Daoy (cell line): Measurements from ENCODE around the gene RAP1GAP2. TPM values are rescaled to one million over a fixed set of nuclear protein-coding genes. Genes with fewer than 3 reads are reported as not detected.

Source experiments
- DNase-seq: peaks from one replicate; pipeline ENCODE4 v3.0.0-alpha.2; 2015; ENCODE audit warnings: low read depth
- total RNA-seq: library from RNA; depleted of rRNA; stranded (reverse); fragments of >200 nt; shearing (Covaris generic); gene quantifications from 2 replicates; pipeline ENCODE4 v1.2.3, GENCODE V29; 2014

Gene RAP1GAP2
- total RNA-seq, 1 experiment from 2014 or later: 7.7 TPM

DNA sequence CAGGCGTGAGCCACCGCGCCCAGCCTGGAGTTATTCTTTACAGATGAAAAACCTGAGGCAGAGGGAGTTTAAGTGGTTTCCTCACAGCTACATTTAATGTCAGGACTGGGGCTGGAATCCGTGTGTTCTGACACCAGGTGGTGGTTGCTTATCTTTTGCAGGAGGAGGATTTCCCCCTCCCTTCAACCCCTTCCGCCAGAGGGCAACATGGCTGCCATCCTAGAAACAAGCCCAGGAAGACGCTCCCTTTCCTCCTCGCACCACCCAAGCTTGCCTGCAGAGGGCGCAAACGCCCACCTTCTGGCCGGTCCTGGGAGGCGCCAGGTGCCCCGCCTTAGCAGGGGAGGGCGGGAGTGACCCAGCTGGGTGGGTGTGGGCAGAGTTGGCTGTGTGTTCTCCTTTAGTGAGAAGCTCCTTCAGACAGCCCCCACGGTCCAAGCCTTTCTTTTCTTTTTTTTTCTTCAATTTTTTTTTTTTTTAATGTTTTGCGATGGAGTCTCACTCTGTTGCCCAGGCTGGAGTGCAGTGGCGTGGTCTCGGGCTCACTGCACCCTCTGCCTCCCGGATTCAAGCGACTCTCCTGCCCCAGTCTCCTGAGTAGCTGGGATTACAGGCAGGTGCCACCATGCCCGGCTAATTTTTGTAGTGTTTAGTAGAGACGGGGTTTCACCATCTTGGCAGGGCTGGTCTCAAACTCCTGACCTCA lies 9.9 kb upstream of the RAP1GAP2 start:
- peak; percentile 96 for DNase-seq

DNA sequence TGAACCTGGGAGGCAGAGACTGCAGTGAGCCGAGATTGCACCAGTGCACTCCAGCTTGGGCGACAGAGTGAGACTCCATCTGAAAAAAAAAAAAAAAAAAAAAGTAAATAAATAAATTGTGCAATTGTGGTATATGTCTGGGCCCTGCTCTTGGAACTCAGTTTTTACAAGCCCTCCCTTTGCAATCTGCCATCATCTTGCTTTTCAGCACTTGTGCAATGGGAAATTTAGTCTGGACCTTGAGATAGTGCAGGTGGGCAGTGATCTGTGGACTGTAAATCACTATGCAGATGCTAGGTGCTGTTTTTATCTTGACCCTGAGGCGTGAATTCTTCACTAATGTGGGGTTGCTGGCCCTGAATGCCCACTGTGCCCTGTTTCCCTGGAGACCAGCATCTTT lies 6.5 kb upstream of the RAP1GAP2 start:
- no peak for DNase-seq

DNA sequence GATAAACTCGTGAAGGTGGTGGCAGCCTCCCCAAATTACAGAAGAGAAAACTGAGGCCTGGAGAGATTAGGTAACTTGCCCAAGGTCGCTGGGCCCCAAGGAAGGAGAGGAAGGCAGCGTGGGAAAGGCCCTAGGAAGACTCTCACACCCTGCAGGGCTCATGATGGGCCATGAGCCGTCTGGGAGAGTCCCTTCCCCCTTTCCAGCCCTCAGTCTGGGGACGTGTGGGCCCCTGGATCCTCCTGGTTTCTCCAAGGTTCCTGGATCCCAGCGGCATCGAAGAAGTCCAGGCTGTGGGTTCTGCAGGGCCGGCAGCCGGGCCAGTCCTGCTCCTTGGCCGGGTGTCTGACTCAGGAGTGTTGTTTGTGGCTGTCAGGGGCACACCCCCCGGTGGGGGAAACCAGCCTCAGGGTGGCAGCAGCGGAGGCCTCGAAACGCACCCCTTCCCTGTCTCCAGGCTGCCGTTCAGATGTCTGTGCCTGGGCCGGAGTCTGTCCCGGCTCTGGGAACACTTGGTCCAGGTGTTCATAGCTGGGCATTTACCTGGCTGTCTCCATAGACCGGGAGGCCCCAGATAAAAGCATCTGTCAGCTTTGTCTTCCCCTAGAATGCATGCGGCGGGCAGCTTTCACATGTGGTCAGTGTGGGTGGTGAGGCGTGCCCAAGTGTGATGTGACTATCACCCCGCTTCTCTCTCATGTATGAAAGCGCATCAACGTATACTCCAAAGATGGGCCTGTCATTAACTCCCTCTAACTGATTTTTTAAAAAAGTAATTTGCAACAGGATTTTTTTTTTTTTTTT lies 3.7 kb upstream of the RAP1GAP2 start:
- no peak for DNase-seq

DNA sequence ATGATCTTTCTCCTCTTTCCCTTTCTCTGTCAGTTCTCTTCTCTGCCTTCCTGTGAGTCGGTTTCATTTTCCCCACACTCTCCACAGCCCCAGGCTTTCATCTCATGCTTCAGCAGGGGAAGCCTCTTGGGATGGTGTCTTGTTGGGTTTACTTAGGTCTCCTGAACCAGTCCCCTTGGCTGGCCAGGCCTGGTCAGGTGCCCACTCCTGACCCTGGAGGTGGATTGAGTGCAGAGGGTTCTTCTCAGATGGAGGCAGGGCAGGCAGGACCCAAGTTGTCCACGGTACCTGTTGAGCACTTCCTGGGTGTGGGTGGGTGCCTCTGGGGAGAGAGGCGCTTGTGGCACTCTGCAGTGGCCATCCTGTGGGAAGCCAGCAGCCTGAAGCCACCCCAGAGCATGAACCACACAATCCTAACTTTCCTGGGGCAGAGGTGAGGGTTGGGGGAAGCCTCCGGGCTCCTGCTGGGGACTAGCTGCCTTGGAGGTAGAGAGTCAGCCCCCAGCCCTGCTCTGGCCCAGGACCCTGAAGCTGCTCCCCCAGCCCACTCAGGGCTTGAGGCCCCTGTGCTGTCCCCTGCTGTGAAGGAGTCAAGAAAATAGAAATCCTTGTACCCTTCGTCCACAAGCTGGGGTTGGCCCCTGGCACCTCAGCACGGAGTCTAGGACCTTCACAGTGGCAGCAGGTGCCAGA lies 2.0 kb upstream of the RAP1GAP2 start:
- no peak for DNase-seq

DNA sequence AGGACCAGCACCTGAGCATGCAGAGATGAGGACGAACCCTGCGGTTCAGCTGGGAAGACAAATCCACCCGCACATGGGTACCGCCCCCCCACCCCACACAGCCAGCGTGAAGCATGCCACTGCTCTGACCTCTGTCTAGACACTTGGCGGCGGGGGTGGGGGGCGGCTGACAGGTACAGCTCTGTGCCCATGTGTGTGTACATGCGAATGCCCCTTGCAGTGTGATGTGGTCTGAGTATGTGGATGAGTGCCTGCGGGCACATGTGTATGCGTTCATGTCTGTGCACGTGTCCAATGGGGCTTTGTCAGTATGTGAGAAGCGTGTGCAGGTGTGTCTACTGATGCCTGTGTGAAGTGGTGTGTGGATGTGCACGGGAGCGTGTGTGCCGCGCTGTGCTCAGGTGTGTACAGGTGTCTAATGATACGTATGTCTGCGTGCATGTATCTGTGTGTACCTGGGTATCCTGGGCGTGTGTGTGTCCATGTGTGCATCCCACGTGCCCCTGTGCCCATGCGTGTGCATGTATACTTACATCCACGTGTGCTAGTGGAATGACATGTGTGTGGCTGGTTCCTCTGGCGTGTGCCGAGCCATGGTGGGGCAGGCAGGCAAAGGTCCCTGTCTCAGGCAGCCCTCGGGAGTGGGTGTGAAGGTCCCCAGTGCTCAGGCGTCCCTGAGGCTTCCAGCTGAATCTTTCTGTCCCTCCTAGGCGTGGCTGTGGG lies 636 bp upstream of the RAP1GAP2 start:
- no peak for DNase-seq

DNA sequence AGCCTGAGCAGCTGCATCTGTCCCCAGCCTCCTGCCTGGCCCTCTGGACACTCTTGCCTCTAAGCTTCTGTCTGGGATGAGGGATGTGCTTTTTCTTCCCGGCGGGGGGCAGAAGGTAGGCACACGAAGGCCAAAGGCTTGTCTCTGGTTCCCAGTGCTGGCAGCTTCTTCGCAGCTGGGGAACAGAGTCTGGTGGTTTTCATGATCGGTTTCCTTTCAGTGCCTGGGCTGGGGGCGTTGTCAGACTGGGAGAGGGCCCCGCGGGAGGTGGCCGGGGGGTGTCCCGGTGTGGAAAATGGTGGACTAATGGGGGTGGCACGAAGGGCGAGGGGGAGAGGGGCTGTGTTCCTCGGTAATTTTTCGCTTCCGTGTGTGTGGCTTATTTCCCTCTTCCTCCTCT lies 988 bp downstream of the RAP1GAP2 start:
- DNase-seq: no peak

DNA sequence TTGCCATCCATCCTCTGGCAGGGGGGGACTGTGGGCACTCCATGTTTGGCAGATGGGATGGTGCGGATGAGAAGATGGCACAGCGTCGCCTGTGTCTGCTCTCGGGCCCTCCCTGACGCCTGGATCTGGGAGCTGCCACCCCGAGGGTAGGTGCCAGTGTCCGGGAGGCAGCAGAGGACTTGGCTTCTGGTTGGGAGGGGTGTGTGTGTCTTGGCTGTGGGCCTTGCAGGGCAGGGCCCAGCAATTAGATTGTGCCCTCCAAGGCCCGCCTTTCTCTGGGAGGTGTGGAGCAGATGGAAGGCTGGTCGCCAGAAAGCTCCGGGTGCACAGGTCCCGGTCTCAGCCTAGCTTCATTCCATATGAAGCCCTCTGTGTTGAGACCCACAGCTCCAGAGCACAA lies 1.4 kb downstream of the RAP1GAP2 start:
- DNase-seq: no peak

DNA sequence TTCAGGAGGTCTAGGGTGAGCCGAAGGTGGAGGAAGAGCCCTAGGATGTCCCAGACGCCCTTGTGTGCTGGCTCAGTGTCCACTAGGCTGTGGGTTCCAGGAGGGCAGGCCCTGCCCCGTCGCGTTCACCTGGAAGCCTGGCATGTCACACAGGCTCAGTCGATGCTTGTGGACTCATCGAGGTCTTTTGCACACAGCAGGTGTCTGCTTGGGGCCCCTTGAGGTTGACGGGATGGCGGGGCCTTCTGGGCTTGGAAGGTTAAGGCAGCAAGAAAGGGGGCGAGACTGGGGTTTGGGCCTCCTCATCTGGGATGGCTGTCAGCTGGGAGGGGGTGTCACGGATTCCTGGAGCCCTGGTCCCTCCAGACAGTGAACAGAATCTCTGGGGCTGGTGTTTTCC lies 1.9 kb downstream of the RAP1GAP2 start:
- DNase-seq: no peak

DNA sequence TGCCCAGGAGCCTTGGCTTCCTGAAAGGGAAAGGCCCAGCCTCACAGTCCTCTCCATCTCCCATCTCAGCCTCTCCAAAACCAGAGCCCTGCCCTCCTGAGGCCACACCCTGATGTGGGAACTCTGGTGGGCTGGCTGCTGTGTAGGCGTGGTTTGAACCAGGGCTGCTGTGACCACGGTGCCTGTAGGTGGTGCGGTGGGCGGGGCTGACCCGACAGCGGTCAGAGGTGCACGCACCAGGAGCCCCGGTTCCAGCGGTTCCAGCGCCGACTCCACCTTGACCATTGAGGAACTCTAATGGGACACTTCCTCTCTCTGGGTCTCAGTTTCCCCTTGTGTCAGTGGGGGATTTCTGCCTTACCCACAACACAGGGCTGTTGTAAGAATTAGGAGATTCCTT lies 2.4 kb downstream of the RAP1GAP2 start:
- DNase-seq: no peak

DNA sequence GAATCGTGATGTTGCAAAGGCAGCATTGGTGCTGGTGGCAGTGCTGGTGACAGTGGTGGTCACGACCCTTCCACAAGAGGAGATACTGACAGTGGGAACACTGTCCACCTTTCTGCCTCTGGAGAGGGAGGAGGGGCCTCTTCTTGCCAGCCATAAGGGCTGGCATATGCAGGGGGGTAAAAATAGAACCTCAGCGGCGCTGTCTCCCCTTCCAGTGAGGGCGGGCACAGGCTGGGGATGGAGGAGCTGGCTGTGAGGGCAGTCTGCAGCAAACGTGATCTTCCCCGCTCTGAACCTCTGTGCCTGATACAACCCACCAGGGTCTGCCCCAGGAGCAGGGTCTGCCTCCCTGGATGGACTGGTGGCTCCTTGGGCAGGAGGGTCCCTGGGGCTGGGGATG lies 3.4 kb downstream of the RAP1GAP2 start:
- no peak for DNase-seq

DNA sequence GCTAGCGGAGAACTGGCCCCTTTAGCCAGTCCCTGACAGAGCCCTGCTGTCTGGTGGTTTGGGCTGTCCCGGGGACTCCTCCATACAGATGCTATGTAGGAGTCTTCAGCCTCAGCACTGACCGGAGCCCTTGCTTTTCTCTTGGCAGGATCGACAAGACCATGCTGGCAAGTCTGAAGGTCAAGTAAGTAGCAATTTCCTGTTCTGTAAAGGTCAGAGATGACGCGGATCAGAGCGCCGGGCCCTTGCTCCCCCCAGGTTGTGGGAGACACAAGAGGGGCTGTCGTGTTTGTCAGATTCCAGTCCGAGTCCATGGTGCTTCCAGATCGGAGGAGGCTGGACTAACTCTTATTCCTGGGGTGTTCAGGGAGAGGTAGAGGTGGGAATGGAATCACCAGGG lies 4.1 kb downstream of the RAP1GAP2 start:
- no peak for DNase-seq

DNA sequence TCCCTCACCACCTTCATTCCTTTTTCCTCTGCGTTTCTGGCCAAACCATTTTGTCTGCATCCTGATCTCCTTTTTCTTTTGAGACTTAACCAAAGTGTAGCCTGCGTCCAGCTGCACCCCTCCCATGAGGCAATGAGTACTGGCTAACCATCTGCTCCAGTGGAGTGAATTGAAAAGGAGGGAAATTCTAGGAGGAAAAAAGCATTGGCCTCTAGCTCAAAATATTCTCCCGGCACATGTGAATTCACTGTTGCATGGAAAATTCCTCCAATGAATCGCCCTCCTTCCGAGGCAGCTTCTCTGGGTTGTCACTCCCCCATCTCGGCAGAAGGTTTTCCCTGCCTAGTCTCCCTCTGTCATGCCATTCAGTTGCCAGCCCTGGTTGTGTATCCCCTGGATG lies 5.6 kb downstream of the RAP1GAP2 start:
- no peak for DNase-seq

DNA sequence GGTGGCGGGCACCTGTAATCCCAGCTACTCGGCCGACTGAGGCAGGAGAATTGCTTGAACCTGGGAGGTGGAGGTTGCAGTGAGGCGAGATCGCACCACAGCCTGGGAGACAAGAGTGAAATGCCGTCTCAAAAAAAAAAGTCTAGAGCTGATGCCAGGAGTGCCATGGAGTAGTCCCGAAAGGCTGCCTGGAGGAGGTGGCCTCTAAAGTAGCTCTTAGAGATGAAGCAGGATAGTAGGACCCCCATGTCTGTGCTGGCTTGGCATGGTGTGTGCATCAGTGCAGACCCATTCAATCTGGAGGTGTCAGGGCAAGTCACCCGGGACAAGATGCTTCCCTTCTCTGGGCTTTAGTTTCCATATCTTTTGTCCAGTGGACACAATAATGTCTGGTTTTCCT lies 6.3 kb downstream of the RAP1GAP2 start:
- DNase-seq: no peak

DNA sequence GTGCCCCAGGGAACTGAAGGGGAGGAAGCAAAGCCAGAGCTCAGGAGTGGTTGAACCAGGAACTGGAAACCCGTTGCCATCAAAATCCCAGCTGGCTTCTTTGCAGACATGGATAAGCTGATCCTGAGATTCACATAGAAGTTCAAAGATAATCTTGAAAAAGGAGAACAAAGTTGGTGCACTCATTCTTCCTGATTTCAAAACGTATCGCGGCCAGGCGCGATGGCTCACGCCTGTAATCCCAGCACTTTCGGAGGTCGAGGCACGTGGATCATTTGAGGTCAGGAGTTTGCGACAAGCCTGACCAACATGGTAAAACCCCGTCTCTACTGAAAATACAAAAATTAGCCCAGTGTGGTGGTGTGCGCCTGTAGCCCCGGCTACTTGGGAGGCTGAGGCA lies 7.1 kb downstream of the RAP1GAP2 start:
- DNase-seq: no peak

DNA sequence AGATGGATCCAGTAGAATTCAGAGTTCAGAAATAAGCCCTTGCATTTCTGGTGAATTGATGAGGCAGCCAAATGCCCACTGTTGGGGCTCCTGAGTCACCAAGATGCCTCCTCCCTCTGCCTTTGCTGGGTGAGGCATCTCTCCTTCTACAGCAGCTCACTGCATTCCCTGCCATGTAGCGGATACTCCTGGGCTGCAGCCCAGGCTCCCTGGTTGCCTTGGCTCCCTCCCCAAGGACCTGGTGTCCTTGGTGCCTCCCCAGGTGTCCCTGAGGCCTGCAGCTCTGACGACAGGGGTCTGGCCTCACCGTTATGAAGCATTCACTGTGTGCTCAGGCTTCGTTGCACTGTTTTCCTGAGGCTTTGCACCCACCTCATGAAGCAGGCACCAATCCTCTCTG lies 7.7 kb downstream of the RAP1GAP2 start:
- no peak for DNase-seq

DNA sequence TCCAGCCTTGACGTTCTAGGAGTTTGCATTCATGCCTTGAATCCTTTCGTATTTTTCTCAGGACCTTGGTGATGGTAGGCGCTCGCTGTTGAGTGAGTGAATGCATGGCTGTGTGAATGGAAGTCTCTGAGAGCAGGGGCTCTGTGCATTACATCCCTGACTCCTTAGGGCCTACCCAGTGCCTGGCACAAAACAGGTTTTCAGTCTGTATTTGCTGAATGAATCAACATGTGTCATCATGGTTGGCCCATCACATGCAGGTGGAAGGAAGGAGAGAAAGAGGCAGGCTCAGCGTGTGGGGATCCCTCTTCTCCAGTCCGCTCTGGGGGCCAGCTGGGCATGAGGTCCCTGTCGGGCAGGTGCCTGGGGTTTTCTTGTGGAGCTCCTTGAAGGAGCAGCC lies 8.7 kb downstream of the RAP1GAP2 start:
- no peak for DNase-seq

DNA sequence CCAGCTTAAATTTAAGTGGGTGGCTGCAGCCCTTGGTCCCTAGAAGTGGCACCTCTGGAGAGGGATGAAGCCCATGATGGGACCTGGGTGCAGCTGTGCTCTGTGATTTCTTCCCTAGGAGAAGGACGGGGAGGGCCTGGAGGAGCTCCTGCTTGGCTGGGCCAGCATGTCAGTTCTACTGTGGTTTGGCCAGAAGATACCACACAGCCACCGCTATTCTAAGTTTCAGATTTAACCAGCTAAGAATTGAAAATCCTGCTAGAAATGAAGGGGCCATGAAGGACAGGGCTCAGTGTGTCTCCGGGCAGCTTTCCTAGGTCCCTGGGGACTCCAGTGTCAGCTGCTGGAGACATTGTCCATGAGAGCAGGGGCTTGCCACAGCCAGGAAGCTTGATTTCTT lies 9.7 kb downstream of the RAP1GAP2 start:
- no peak for DNase-seq

DNA sequence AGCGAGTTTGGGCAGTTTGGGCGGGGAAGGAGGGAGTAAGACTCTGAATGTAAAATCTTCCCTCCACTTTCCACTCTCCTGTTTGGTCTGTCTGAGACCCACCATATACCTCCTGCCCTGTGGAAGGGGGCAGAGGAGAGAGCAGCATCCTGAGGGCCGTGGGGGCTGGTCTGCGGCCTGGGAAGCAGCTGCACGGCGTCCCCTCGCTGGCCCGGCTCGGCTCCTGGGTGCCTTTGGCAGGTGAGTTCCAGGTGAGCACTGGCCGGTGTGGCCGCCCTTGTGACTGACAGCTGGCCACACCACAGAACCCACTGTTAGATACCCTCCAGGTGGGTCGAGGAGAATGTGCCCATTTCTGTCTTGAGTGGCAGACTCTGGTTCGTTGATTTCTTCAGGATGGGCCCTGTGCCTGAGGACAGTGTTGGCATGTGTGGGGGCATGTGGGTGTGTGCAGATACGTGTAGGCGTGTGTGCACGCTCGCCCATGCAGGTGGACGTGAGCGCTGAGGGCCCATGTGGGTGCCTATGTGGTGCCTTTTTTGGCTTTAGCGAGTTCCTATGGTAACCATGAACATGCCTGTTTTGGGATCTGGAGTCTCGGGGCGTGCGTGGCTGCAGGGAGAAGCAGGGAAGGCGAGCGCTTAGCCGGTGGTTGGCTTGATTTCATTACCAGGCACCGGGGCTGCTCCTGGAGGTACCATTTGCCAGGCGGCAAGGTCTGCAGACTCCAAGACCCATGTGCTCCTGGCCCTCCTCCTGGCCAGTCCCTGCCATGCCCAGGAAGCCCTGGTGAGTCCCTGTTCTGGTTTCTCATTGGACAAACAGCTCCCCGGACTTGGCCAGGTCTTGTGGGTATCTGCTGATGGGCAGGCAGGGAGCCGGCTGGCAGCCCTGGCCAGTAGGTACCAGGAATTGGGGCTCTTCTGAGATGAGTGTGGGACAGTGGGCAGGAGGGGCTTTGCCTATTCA lies 12.4 kb downstream of the RAP1GAP2 start:
- no peak for DNase-seq

DNA sequence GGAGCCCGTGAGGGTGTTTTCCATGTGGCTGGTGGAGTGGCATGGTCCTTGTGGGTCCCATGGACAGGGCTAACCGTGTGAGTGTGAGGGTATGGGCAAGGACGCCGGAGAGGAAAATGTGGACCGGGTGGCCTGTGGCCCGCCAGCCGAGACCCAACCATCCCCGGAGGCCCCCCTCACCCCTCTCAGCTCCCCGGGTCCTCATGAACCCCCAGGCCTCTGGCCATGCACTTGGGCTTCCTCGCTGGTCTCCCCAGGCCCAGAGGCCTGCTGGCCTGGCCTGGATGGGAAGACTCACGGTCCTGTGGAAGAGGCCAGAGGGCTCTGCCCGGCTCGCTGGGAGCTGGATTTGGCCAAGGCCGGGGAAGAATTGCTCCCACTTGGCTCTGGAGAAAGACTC lies 13.1 kb downstream of the RAP1GAP2 start:
- no peak for DNase-seq

DNA sequence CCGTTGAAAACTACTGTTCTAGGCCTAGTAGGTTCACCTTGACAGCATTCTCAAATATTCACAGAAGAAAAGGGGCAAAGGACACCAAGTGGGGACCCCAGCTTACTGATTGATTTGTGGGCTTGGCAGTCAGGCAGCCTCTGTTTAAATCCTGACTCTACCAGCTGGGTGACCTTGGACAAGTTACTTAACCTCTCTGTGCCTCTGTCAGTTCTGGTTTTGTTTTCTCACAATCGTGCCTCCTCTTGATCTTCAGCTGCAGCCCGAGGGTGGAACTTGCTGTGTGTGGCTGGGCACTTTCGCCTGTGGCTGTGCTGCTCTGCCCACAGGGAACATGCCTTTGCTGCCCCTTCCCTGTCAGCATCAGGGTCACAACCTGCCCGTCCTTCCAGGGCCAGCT lies 17.8 kb downstream of the RAP1GAP2 start:
- no peak for DNase-seq
